ENCODE results near the gene AHCYL2.
"Not testable (repeated sequence)": the region's sequence is repeated elsewhere in the genome, so short reads cannot be mapped to it uniquely, and the experiment has no call there.

The AHCYL2 gene

GRCh38 chr7:129245533-129245932 lies 20.7 kb downstream of the AHCYL2 start:
- DNase-seq = no peak

DNA sequence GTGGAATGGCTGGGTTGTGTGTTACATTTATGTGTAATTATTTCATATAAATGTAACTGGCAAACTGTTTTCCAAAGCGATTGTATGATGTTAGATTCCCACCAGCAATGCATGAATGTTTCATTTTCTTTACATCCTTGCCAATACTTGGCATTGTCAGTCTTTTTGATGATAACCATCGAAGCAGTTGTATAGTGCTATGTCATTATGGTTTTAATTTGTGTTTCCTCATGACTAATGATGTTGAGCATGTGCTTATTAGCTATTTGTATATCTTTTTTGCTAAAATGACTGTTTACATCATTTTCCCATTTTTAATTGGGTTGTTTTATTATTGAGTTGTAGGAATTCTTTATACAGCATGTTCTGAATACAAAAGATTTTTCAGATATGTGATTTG lies 22.3 kb downstream of the AHCYL2 start:
- no peak for DNase-seq

- DNase-seq = no peak
Observed at GRCh38 chr7:129252128-129252527, 27.3 kb downstream of the AHCYL2 start.

GRCh38 chr7:129252603-129253002 lies 27.8 kb downstream of the AHCYL2 start:
- not testable (repeated sequence) for DNase-seq

GRCh38 chr7:129255800-129256199 lies 31.0 kb downstream of the AHCYL2 start:
- no peak for DNase-seq

- no peak for DNase-seq
Observed at GRCh38 chr7:129256221-129256620, 31.4 kb downstream of the AHCYL2 start.

DNA sequence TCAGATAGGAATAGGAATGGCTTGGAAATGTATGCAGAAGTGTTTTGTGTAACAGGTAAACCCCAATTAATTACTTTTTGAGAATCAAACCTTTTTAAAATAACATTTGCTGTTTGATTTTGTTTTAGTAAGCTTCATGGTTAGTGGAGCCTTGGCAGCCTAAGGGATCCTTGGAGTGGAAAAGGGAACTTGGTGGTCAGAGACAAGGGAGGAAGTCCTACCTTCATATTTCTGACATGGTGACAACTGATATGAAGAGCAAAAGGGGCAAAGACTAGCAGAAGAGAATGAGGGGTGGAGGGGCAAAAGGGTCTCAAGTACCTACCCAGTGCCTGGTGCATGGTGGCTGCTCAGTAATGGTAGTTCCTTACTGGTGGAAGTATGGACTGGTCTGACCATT lies 32.3 kb downstream of the AHCYL2 start:
- DNase-seq = peak in 1 of 2 donors; percentile 38

GRCh38 chr7:129258649-129259389 lies 34.0 kb downstream of the AHCYL2 start:
- no peak for DNase-seq

GRCh38 chr7:129262324-129262723 lies 37.5 kb downstream of the AHCYL2 start:
- DNase-seq = no peak

GRCh38 chr7:129263168-129263567 lies 38.3 kb downstream of the AHCYL2 start:
- DNase-seq = no peak

DNA sequence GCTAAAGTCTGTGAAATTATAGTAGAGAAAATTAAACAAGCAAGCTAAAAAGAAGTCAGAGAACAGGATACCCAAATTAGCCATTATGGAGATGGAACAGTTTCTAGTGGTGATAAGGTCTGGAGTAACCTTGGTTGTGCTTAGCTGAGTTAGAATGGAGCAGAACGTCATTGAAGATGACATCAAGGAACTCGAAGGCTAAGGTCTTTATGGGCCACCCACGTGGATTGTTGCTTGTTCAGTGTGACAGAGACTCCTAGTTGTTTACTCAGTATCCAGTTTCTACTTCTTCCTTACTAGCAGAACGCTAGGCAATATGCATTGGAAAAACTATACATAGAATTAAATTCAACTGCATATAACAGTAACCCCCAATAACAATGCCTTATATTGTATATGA lies 39.7 kb downstream of the AHCYL2 start:
- DNase-seq = no peak

- DNase-seq = no peak
Observed at GRCh38 chr7:129265328-129265727, 40.5 kb downstream of the AHCYL2 start.

- DNase-seq = no peak
Observed at GRCh38 chr7:129266181-129266580, 41.4 kb downstream of the AHCYL2 start.

DNA sequence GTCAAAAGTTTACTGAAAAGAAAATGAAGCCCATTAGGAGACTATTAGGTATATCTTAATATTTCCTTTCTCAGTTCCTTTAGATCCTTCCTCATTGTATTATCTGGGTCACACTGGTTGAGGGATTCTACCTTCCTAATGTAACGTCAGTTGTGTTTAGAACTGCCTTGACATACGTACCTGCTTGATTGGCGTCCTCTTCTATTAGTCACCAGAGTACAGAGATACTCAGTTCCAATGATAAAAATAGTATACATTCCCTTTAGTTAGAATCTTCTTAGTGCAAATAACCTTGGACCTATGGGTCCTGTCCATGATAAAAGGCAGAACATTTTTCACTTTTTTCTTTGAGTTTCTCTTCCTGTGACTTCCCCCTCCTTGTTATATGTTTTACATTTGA lies 45.2 kb downstream of the AHCYL2 start:
- DNase-seq = no peak

DNA sequence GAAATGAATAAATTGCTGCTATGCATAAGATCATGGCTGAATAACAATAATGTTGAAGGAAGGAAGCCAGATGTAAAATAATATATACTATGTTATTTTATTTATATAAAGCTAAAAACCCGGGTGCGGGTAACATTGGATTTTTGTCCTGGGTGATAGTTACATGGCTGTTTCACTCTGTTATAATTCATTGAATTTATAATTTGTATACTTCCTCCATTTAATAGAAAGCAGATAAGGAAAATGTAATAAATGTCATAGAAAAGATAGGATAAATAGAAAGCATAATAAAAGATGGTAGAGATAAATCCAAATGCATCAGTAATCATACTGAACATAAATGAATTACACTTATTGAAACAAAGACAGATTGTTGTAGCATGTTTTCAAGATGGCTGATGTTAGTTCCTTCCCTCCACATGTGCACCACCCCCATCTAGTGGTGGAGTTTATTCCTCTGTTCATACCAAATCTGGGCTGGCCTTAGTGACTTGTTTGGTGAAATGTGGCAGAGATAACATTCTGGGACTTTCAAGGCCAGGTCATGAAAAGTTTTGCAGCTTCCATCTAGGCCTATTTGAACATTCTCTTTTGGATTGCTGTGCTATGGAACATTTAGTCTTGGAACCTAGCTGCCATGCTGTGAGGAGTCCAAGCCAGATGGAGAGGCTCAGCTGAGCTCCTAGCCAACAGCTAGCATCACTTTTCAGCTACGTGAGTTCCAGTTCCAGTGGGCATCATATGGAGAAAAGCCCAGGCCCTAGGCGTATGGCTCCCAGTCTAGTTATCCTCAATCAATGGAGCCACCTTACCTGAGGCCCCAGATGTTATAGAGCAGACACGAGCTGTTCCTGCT lies 46.9 kb downstream of the AHCYL2 start:
- DNase-seq = peak; percentile 68 to 93

GRCh38 chr7:129273936-129274335 lies 49.1 kb downstream of the AHCYL2 start:
- no peak for DNase-seq

- DNase-seq = no peak
Observed at GRCh38 chr7:129277629-129278028, 52.8 kb downstream of the AHCYL2 start.

DNA sequence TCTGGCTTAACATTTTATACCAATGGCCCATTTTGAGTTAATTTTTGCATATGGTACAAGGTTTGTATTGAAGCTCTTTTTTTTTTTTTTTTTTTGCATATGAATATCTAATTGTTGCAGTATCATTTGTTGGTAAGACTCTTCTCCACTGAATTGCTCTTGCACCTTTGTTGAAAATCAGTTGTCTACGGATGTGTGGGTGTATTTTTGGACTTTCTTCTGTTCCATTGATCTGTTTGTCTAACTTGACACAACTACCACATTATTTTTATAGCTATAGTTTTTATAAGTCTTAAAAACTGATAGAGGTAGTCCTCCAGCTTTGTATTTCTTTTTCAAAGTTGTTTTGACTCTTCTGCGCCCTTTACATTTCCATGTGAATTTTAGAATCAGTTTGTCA lies 53.9 kb downstream of the AHCYL2 start:
- no peak for DNase-seq

GRCh38 chr7:129279757-129280156 lies 54.9 kb downstream of the AHCYL2 start:
- DNase-seq = no peak

- DNase-seq = no peak
Observed at GRCh38 chr7:129281163-129281562, 56.3 kb downstream of the AHCYL2 start.

DNA sequence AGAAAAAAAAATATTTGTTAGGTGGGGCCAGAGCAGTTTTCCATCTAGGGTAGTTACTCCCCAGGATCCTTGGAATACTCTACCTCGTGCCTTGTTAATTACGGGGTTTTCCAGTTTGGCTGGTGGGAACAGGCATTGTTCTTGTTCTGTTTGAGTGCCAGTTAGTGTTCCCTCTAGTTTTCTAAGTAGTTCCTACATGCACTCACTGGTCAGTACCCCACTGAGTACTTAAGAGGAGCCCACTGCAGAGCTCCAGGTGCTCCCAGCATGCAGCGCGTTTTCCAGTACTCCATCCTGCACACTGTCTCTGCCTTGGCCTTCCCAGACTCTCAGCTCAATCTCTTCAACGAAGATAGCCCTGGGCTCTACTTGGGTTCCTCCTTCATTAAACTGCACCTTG lies 58.0 kb downstream of the AHCYL2 start:
- DNase-seq = no peak

- DNase-seq = no peak
Observed at GRCh38 chr7:129283936-129284335, 59.1 kb downstream of the AHCYL2 start.

DNA sequence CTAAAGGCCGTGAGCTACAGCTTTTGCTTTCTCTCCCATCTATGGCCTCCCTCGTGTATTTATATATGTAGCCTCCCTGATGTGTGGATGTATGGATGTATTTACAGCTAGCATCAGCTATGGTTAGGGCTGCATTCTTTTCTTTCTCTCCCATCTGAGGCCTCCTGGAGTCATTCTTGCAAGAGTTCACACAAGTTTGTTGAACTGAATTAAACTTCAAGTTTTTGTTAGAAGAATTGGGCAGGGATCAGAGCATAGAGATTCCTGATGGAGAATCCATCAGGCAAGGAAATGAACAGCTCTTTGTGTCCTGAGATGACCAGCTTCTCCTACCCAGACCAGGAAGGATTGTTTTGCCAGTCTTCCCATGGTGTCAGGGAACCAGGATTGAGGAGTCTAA lies 60.3 kb downstream of the AHCYL2 start:
- DNase-seq = no peak

DNA sequence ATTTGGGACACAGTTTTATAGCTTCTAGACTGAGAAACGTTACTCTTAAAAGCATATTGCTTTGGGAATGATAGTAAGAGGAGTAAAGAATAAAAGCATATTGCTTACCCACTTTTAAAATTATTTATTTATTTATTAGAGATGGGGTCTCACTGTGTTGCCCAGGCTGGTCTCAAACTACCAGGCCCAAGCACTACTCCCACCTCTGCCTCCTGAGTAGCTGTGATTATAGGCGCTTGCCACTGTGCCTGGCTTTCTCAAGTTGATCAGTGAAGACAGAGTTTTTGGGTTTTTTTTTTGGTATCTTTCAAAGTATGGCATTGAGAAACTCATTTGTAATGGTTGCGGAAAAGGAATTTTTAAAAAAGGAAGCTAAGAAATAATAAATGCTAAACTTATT lies 68.0 kb downstream of the AHCYL2 start:
- no peak for DNase-seq
